Testis (tissue), 2 donors: ENCODE results near the gene KRTAP19-7.

Experiments
- CTCF ChIP-seq, 3 experiments: fragments of 450-650 bp in 2 of 3; fragments of 200-600 bp in 1 of 3; sonication (generic) in 1 of 3; IDR thresholded peaks; one replicate each; pipeline ENCODE4 v1.5.1; 2016 to 2019; ENCODE audit warnings: antibody characterized with exemption in 3 of 3, mild to moderate bottlenecking in 2 of 3, moderate library complexity in 1 of 3
- POLR2A ChIP-seq: fragments of 450-650 bp; IDR thresholded peaks from one replicate; pipeline ENCODE4 v1.6.1; 2017; ENCODE audit warnings: antibody characterized with exemption, mild to moderate bottlenecking, moderate library complexity

DNA sequence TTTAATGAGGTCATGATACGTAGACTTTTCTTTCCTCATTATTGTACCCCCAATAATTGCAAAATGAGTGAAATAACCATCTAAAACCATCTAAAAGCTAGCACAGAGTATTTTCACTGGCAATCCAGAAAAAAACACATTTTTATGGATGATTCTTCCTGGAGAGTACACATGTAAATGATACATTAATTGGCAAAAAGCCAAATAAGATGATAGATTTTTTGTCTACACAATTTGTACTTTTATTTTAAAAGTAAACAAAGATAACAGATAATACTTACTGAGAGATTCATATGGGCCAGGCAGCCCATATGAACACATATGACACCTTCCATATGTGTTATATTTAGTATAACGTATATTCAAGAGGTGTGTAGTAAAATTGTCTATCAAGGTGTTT lies 2.5 kb upstream of the KRTAP19-7 start:
- no peak for TF ChIP-seq CTCF (IDR thresholded peaks at IDR 0.05)
- no peak for TF ChIP-seq POLR2A
